NAMALWA (cell line): ENCODE data around the gene STAG1.
"Not testable (repeated sequence)": the region's sequence is repeated elsewhere in the genome, so short reads cannot be mapped to it uniquely, and the experiment has no call there.

Source experiments
- DNase-seq: peaks from one replicate; pipeline ENCODE4 v3.0.0-alpha.2; 2015; ENCODE audit warnings: low spot score

Gene STAG1

DNA sequence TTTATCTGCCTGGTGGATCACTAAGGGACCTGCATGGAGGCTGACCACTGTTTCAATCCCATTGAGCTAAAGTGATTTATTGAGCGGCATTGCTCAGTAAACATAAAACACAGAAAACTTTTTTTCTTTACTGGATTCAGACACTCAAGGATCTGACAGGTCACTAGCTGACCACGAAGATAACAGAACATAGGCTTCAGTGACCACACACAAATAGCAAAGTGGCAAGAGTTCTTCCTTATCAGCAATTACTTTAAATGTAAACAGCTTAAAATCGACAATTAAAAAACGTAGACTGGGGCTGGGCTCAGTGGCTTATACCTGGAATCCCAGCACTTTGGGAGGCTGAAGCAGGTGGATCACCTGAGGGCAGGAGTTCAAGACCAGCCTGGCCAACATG, 48.7 kb downstream of the STAG1 start:
- no peak for DNase-seq

DNA sequence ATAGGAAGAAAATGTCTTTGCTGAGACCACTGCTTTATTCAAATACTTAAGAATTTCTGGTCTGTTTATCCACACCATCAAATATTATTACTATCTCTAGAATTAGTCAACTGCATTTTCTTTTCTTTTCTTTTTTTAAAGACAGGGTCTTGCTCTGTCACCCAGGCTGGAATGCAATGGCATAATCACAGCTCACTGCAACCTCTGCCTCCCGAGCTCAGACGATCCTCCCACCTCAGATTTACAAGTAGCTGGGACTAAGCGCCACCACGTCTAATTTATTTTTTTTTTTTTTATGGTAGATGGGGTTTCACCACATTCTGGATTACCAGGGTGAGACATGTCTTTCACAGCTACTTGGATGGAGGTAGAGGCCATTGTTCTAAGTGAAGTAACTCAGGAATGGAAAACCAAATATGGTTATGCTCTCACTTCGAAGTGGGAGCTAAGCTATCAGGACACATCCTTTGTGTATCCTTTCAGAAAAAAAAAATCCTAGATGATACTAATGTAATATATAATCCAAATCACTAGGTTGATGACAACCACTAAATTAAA, 52.8 kb downstream of the STAG1 start:
- no peak for DNase-seq

DNA sequence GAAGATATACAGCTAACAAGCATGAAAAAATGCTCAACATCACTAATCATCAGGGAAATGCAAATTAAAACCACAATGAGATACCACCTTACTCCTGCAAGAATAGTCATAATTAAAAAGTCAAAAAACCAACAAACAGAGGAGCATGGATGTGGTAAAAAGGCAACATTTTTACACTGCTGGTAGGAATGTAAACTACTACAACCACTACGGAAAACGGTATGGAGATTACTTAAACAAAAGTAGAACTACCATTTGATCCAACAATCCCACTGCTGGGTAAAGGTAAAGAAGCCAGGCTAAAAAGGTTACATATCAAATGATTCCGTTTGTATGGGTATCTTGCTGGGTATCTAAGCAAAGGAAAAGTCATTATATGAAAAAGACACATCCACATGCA, 53.8 kb downstream of the STAG1 start:
- DNase-seq: no peak

DNA sequence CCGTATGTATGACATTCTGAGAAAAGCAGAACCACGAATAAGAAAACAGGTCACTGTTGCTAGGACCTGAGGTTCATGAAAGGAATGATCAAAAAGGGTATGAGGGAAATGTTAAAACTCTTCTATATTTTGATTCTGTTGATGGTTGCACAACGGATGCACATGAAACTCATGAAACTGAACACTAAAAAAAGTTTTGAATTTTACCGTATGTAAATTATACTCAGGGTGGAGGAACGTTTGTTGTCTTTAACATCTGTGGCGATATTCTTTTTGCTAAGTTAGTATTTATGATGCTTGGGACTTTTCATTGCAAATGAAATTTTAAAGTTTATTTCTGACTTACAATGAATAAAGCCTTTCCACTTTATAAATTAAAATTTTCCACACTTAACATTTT, 55.4 kb downstream of the STAG1 start:
- no peak for DNase-seq

DNA sequence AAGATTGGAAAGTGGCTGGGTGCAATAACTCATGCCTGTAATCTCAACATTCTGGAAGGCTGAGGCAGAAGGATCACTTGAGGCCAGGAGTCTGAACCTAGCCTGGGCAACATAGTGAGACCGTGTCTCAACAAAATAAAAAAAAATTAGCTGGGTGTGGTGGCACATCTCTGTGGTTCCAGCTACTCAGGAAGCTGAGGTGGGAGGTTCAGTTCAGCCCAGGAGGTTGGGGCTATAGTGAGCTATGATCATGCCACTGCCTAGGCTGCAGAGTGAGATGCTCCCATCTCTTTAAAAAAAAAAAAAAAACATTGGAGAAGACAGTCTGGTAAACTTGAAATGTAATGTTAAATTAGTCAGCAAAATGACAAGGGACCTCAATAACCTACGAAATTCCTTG, 57.9 kb downstream of the STAG1 start:
- DNase-seq: no peak

DNA sequence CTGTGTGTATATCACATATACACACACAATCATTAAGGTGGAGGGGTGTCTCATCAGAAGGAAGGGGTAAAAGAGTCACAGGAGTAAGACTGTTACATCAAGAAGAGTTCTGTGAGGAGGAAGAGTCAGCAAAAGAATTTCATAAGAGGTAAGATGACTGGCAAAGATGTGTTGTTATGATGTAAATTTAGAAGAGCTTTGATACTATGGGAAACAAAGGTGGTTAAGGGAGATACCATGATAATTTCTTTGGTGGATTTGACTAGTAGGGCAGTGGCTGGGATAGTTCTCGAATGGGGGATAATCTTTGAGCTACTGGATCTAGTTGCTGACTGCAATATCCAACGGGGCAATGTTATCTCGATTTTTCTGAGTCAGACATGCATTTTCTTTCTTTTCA, 61.6 kb downstream of the STAG1 start:
- no peak for DNase-seq

DNA sequence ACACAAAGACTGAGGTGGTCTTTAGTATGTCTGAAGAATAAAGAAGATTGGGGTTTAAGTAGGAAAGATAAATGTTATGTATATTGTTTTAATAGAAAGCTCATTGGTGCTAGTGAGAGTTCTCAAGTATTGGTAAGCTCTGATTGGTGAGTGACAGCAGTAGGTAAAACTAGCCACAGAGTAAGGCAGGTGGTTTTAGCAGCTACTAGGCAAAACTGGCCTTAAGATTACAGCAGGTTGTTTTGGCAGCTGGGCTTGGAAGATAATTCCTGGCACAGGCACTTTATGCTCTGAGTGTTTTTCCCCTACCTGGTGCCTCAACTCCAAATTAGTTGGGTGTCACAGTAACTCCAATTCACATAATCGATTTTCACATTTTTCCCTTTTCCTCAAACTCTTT, 66.3 kb downstream of the STAG1 start:
- no peak for DNase-seq

DNA sequence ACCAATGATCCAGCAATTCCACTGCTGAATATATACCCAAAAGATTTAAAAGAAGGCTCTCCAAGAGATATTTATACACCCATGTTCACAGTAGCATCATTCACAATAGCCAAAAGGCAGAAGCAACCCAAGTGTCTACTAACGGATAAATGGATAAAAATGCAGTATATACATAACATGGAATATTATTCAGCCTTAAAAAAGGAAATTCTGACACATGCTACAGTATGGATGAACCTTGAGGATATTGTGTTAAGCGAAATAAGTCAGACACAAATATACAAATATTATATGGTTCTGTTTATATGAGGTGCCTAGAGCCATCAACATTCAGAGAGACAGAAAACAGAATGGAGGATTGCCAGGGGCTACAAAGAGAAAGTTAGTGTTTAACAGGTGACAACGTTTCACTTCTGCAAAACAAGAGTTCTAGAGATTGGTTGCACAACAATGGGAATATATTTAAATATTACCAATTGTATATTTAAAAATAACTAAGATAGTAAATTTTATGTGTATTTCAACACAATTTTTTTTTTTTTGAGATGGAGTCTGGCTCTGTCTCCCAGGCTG, 69.4 kb downstream of the STAG1 start:
- no peak for DNase-seq

DNA sequence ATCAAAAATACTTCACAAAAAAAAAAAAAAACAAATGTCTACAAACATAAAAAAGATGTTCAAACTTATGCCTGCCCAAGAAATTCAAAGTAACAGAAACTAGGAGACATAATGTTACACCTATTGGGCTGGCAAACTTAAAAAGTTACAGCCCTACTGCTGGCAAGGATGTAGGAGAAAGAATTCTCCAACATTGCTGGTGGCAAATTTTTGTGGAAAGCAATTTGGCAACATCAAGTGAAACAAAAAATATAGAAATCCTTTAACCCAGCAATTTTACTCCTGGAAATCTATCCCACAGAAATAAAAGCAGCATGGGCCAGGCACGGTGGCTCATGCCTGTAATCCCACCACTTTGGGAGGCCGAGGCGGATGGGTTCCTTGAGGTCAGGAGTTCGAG, 73.2 kb downstream of the STAG1 start:
- no peak for DNase-seq

DNA sequence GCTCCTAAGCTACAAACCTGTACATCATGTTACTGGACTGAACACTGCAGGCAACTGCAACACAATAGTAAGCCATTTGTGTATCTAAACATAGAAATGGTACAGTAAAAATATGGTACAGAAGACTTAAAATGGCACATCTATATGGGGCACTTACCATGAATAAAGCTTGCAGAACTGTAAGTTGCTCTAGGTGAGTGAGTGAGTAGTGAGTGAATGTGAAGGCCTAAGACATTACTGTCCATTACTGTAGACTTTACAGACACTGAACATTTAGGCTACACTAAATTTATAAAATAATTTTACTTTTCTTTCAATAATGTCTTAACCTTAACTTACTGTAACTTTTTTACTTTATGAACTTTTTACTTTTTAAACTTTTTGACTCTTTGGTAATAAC, 76.2 kb downstream of the STAG1 start:
- no peak for DNase-seq

DNA sequence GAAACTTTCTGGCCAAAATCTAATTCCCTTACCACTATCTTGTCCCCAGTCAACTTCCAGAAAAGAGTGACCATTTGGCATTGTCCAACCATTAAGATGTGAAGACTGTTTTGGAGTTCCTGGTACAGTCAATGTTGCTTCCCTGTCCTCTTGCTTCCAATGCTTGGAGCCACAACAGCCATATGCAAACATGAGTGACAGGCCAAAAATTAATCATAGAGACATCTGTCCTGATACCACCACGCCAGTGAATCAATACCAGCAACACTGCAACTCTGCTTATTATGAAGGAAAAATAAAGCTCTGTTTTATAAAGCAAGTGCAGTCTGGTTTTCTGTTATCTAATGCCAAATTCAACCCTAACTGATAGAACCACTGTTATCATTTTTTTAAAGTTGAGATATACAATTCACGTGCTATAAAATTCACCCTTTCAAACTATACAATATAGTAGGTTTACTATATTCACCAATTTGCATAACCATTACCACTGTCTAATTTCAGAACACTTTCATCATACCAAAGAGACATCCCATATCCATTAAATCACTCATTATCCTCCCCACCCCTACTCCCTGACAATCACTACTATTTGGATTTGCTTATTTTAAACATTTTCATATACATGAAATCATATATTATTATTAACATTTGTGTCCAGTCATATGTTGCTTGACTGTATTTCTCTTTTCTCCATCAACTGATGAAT, 76.9 kb downstream of the STAG1 start:
- DNase-seq: no peak

DNA sequence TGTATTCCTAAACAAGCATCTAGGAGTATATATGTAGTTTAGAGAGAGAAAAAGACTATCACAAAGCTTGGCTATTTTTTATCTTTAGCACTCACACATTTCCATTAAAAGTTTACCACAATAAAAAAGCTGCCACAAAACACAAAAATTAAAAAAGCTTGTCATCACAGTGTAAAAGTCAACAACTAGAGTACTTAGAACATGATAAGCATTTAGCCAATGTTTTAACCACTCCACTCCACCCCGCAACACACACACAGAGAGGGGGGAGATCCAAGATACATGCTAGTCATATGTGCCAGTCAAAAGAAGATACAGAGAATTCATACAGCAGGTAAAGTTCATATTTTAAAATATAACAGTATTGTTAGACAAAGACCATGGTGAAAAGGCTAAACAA, 79.7 kb downstream of the STAG1 start:
- DNase-seq: no peak

DNA sequence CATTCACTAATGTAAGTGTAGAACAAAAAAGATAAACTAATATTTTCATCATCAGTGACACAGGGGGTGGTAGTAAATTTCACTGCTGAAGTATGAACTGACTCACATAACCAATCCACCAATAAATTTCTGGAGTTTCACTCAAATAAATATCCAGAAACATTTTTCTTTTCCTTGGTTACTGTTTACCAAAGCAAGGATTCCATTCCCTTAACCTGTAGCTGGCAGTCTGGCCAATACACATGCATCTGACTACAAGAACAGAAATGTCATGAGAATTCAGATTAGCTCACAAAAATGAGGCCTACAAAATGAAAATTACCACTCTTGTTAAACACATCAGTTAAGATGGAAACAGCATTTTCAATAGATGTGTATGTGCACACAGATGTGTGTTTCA, 80.3 kb downstream of the STAG1 start:
- no peak for DNase-seq

DNA sequence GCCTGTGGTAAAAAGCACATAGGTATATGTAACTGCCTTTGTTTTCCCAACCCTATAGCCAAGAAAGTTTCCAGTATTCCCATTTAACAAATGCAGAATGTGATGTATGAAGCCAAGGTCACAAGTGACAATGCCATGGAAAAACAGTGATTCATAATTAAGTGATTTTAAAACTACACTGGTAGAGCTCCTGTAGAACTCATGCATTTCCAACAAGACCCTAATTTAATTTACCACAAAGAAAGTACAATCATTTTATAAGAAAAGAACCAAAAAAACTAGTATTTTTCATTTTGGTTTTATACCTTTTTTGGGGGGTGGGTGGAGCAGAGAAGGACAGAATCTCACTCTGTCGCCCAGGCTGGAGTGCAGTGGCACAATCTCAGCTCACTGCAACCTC, 82.0 kb downstream of the STAG1 start:
- DNase-seq: no peak

DNA sequence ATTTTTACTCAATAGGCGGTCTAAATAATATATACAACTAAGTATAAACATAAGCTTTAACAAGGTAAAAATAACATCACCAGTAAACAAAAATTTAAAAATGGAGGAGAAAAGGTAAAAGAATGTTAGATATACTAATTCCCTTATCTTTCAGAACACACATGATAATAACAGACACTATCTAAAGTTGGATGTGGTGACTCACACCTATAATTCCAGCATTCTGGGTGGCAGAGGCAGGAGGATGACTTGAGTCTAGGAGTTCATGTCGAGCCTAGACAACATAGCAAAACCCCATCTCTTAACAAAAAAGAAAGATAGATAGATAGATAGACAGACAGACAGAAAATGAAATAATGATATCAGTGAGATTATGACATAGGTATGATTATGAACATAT, 85.1 kb downstream of the STAG1 start:
- no peak for DNase-seq

DNA sequence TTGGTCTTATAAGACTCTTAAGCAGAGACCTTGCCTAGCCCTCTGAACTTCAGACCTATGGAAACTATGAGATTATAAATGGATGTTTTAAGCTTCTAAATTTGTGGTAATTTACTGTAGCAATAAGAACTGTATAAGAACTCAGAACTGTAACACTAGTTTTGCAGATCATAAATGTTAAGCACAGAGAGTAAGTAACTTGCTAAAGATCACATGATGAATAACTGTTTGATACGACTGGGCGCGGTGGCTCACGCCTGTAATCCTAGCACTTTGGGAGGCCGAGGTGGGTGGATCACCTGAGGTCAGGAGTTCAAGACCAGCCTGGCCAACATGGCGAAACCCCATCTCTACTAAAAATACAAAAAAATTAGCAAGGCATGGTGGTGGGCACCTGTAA, 85.9 kb downstream of the STAG1 start:
- DNase-seq: not testable (repeated sequence)

DNA sequence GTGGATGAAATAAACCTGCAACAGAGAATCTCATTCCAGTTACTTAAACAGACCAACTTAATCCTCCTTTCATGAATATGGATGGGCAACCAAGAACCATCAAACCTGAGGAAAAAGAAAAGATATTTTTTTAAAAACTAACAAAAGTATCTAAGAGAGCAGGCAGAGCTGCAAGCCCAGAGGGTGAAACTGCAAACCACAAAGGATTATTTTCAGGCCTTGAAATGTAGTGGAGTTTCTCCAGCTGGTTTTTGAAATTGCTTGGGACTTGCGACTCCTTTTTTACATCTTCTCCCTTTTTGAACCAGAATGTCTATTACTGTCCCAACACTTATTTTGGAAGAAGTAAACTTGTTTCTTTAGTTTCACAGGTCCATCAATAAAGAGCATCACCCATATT, 87.4 kb downstream of the STAG1 start:
- DNase-seq: no peak

DNA sequence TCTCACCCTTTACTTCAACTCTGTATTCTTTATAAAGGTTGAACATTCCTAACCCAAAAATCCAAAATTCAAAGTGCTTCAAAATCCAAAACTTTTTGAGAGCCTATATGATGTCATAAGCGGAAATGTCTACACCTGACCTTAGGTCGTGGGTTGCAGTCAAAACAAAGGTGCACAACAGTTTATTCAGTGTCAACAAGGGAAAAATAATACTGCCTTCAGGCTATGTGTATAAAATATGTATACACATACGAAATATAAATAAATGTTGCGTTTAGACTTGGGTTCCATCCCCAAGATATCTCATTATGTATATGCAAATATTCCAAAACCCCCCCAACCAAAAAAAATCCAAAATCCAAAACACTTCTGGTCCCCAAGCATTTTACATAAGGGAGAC, 90.9 kb downstream of the STAG1 start:
- no peak for DNase-seq

DNA sequence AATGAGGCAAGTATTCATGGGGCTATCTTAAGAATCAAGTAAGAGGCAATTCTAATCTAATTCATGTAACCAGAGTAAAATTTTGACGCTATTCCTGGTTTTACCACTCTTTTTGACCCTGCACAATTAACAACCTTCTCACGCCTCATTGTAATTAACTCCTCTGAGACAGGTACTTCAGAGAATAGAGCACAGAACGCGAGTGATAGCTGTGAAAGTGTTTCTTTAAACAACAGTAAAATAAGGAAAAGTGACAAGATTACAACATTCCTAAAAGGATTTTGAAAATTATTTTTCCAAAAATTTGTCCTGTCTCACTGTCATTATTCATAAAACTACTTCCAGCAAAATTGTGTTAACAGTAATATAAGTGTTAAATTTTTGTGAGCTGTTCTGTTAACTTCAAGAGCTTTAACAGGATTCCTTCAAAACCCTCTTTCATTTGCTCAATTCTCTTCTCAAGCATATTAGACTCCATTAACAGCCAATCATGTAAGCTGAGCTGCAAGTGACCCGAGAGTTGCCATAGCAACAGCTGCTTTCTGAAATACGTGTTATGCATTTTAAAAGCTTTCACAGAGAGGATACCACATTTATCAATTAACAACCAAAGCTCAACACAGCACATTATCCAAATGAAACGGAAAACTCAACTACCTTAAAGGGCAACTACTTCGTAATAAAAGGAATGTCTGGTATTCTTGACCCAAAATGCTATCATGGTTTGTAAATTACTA, 93.1 kb downstream of the STAG1 start:
- peak; percentile 25 for DNase-seq

DNA sequence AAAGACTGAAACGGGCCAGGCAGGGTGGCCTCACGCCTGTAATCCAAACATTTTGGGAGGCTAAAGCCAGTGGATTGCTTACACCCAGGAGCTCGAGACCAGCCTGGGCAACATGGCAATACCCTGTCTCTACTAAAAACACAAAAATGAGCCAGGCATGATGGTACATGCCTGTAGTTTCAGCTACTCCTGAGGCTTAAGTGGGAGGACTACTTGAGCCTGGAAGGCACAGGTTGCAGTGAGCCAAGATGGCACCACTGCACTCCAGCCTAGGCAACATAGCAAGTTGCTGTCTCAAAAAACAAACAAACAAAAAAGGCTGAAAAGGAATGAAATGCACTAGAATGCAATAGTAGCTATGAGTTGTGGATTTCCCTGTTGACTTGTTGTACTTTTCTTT, 94.7 kb downstream of the STAG1 start:
- no peak for DNase-seq

DNA sequence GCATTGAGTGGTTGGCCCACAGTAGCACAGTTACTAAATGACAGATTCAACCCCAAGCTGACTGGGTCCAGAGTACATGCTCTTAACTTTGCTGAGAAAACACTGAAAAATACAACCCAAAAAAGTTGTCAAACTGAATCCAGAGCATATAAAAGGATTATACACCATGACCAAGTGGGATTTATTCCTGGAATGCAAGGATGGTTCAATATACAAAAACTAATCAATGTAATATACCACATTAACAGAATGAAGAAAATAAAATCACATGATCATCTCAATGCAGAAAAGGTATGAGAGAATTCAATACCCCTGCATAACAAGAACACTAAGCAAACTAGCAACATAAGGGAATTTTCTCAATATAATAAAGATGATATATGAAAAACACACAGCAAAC, 98.5 kb downstream of the STAG1 start:
- DNase-seq: no peak

DNA sequence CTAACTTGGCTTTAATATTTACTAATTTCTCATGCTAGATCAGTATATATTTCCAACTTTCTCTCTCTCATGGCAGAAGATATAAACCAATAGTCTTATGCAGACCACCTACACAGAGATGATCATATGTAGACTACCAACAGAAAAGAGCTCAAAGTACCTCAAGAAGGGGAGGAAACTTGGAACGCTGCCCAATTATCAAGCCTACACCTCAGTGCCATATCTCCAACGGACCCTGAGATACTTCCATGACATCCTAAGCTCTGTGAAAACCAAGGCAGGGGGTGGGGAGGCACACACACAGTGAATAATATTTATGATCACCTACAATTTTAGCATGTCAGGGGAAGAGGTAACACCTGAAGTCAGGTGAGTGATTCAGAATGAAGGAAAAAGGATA, 100.6 kb downstream of the STAG1 start:
- DNase-seq: no peak

DNA sequence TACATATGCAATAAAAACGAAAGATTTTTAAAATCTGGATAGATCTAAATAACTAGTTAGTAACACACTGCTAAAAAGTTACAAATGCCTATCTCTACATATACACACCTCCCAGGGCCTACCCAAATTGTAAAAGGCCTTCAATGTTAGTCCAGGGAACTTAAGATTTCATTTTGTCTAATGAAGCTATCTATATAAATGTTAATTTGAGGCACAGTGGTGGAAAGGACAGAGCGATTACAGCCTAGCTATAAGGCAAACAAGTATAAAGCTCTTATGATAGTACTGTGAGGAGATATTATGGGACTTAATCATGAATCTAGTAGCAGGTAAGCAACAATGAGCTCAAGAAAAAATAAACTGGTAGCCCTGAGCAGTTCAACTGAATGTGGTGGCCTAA, 101.7 kb downstream of the STAG1 start:
- DNase-seq: no peak
